Lower leg skin (tissue), 4 donors: ENCODE results near the gene SCLT1. TPM values are rescaled to one million over a fixed set of nuclear protein-coding genes. Genes with fewer than 3 reads are reported as not detected.

Experiments
- DNase-seq, 2 donors: peaks; one replicate each; pipeline ENCODE4 v3.0.0-alpha.2; 2019; ENCODE audit warnings: low spot score in 2 of 2
- H3K4me3 ChIP-seq: fragments of 200-600 bp; sonication (generic); 2 replicates; pipeline ENCODE4 v1.5.1; 2017; ENCODE audit warnings: mild to moderate bottlenecking, low read depth; ENCODE audit not compliant: poor library complexity, severe bottlenecking
- POLR2A ChIP-seq, 2 donors: fragments of 450-650 bp; IDR thresholded peaks; one replicate each; pipeline ENCODE4 v1.6.1; 2016 to 2017; ENCODE audit warnings: antibody characterized with exemption in 2 of 2, mild to moderate bottlenecking in 1 of 2, moderate library complexity in 1 of 2
- WGBS, 2 donors: methylation state at CpG; one replicate each; pipeline ENCODE4 v1.1.5; 2018; 5-methylcytosine and 5-hydroxymethylcytosine counted together
- intact Hi-C: fragments of 100-400 bp; cut with DNase I; formaldehyde crosslinking; loops from one replicate; pipeline ENCODE4 v1.15.0; 2023; ENCODE audit warnings: low total_unique reads
- total RNA-seq, 4 donors: library from RNA; depleted of rRNA; stranded (reverse); fragments of >200 nt; gene quantifications; one replicate each; pipeline ENCODE4 v1.1.0, GENCODE V29; 2016
- TF ChIP-seq, protein P1 (sequence below), 3 donors: fragments of 450-650 bp; IDR thresholded peaks; one replicate each; pipeline ENCODE4 v1.5.1; 2016; ENCODE audit warnings: antibody characterized with exemption in 3 of 3, mild to moderate bottlenecking in 3 of 3, moderate library complexity in 2 of 3

SCLT1 gene
- total RNA-seq, 4 donors from 2014 or later: 4.4 to 8.6 (median 6.8) TPM

DNA sequence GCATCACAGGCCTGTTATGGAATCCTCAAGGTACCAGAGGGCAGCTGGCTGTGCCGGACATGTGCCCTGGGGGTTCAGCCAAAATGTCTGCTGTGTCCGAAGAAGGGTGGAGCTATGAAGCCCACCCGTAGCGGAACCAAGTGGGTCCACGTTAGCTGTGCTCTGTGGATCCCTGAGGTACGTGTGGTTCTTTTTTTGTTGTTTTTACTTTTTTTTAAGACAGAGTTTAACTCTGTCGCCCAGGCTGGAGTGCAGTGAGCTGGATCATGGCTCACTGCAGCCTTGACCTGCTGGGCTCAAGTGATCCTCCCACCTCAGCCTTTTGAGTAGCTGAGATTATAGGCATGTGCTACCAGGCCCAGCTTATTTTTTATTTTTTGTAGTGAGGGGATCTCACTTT is 237.7 kb downstream of the SCLT1 start:
- DNase-seq: no peak
- intact Hi-C loops: no loop called here
- 94 to 98% methylated on average over 7 of the region's 7 CpGs for WGBS, 2 donors
- H3K4me3 ChIP-seq: no peak overlapping the region
- TF ChIP-seq POLR2A (IDR thresholded peaks at IDR 0.05): no peak
- TF ChIP-seq, protein P1, sequence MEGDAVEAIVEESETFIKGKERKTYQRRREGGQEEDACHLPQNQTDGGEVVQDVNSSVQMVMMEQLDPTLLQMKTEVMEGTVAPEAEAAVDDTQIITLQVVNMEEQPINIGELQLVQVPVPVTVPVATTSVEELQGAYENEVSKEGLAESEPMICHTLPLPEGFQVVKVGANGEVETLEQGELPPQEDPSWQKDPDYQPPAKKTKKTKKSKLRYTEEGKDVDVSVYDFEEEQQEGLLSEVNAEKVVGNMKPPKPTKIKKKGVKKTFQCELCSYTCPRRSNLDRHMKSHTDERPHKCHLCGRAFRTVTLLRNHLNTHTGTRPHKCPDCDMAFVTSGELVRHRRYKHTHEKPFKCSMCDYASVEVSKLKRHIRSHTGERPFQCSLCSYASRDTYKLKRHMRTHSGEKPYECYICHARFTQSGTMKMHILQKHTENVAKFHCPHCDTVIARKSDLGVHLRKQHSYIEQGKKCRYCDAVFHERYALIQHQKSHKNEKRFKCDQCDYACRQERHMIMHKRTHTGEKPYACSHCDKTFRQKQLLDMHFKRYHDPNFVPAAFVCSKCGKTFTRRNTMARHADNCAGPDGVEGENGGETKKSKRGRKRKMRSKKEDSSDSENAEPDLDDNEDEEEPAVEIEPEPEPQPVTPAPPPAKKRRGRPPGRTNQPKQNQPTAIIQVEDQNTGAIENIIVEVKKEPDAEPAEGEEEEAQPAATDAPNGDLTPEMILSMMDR (IDR thresholded peaks at IDR 0.05): no peak

GRCh38 chr4:128854433-128854832 is 238.9 kb downstream of the SCLT1 start:
- DNase-seq: no peak
- WGBS, 2 donors: 51 to 62% methylated on average over 6 of the region's 6 CpGs
- TF ChIP-seq, protein P1 (IDR thresholded peaks at IDR 0.05): no peak
- TF ChIP-seq POLR2A (IDR thresholded peaks at IDR 0.05): no peak
- no peak overlapping the region for H3K4me3 ChIP-seq
- intact Hi-C loops: no loop called here

- WGBS, 2 donors: 87 to 88% methylated on average over 5 of the region's 5 CpGs
- DNase-seq: no peak
- TF ChIP-seq POLR2A (IDR thresholded peaks at IDR 0.05): no peak
- TF ChIP-seq, protein P1 (IDR thresholded peaks at IDR 0.05): no peak
- H3K4me3 ChIP-seq: no peak overlapping the region
- intact Hi-C loops: no loop called here
These were observed 239.6 kb downstream of the SCLT1 start for GRCh38 chr4:128853741-128854140.

GRCh38 chr4:128850252-128850651 is 243.1 kb downstream of the SCLT1 start:
- H3K4me3 ChIP-seq: no peak overlapping the region
- intact Hi-C loops: no loop called here
- no peak for TF ChIP-seq POLR2A (IDR thresholded peaks at IDR 0.05)
- TF ChIP-seq, protein P1 (IDR thresholded peaks at IDR 0.05): no peak
- no peak for DNase-seq
- 95 to 98% methylated on average over 4 of the region's 4 CpGs for WGBS, 2 donors

GRCh38 chr4:128848461-128848860 is 244.9 kb downstream of the SCLT1 start:
- TF ChIP-seq, protein P1 (IDR thresholded peaks at IDR 0.05): no peak
- TF ChIP-seq POLR2A (IDR thresholded peaks at IDR 0.05): no peak
- DNase-seq: peak in 1 of 2 donors; percentile 46
- intact Hi-C loops: no loop called here
- WGBS, 2 donors: 88 to 90% methylated on average over 3 of the region's 3 CpGs
- H3K4me3 ChIP-seq: no peak overlapping the region

DNA sequence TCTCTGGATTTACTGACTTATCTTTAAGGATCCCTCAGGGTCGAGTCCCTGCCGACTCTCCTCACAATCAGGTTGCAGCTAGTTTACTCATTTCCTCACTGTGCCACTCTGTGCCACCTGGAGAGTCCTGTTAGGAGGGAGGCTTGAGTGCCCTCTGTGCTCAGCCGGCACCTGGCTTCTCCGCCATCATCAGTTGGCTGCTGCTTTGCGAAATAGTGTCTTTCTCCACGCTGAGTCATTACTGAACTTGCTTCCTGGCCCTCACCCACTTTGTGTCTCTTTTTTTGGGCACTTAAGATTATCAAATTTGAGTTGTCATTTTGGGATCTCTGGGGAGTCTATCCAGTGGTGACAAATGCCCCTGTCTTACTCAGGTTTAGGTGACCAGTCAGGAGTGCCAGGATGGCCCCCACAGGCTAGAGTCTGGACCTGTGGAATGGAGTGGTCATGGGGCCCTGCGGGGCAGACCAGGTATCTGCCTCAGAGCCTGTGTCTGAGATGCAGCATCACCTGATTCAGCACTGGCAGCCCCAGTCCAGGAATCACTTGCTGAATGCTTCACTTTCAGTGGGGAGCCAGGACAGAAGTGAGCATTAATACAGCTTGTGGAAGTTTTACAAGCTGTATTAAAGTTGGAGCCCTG is 246.1 kb downstream of the SCLT1 start:
- intact Hi-C loops: no loop called here
- WGBS, 2 donors: 87% methylated on average over 7 of the region's 7 CpGs
- no peak overlapping the region for H3K4me3 ChIP-seq
- TF ChIP-seq, protein P1 (IDR thresholded peaks at IDR 0.05): no peak
- no peak for TF ChIP-seq POLR2A (IDR thresholded peaks at IDR 0.05)
- peak in 1 of 2 donors; percentile 57 for DNase-seq
